GM18502 (cell line): ENCODE results near the gene ZNF469.

Experiments used
- ATAC-seq: cut with Tn5 transposase; IDR thresholded peaks from one replicate; pipeline ENCODE4 v1.9.1; 2021; ENCODE audit warnings: mild to moderate bottlenecking; ENCODE audit not compliant: unreplicated experiment, poor library complexity

Gene ZNF469

GRCh38 chr16:88346680-88347505, 35.9 kb upstream of the ZNF469 start:
- ATAC-seq = no peak

- no peak for ATAC-seq
Measured at GRCh38 chr16:88347656-88348376, 34.9 kb upstream of the ZNF469 start.

GRCh38 chr16:88348377-88349152, 34.2 kb upstream of the ZNF469 start:
- no peak for ATAC-seq

GRCh38 chr16:88349153-88349902, 33.4 kb upstream of the ZNF469 start:
- no peak for ATAC-seq

- ATAC-seq = no peak
Measured at GRCh38 chr16:88349903-88350900, 32.6 kb upstream of the ZNF469 start.

GRCh38 chr16:88350922-88351321, 31.8 kb upstream of the ZNF469 start:
- no peak for ATAC-seq

GRCh38 chr16:88351491-88352101, 31.2 kb upstream of the ZNF469 start:
- ATAC-seq = no peak

GRCh38 chr16:88352261-88353200, 30.2 kb upstream of the ZNF469 start:
- no peak for ATAC-seq

GRCh38 chr16:88353232-88353631, 29.5 kb upstream of the ZNF469 start:
- no peak for ATAC-seq

- no peak for ATAC-seq
Measured at GRCh38 chr16:88353691-88354090, 29.1 kb upstream of the ZNF469 start.

GRCh38 chr16:88354229-88355092, 28.3 kb upstream of the ZNF469 start:
- no peak for ATAC-seq

- ATAC-seq = no peak
Measured at GRCh38 chr16:88355093-88355388, 27.7 kb upstream of the ZNF469 start.

GRCh38 chr16:88355389-88356123, 27.2 kb upstream of the ZNF469 start:
- no peak for ATAC-seq

GRCh38 chr16:88356124-88356726, 26.5 kb upstream of the ZNF469 start:
- ATAC-seq = no peak

GRCh38 chr16:88356727-88357199, 26.0 kb upstream of the ZNF469 start:
- no peak for ATAC-seq
